HG02623 (cell line): ENCODE data around the gene ACBD4.
A peak's percentile ranks its signal among the peaks of the same experiment; 100 is the strongest.

Experiments used
- ATAC-seq: cut with Tn5 transposase; IDR thresholded peaks from one replicate; pipeline ENCODE4 v1.9.1; 2021; ENCODE audit warnings: moderate library complexity; ENCODE audit not compliant: unreplicated experiment

The ACBD4 gene, protein sequence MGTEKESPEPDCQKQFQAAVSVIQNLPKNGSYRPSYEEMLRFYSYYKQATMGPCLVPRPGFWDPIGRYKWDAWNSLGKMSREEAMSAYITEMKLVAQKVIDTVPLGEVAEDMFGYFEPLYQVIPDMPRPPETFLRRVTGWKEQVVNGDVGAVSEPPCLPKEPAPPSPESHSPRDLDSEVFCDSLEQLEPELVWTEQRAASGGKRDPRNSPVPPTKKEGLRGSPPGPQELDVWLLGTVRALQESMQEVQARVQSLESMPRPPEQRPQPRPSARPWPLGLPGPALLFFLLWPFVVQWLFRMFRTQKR

GRCh38 chr17:45135192-45135977 lies at the start of gene ACBD4:
TSS of gene ACBD4 (plus strand) at chr17:45135687. CDS start at chr17:45136145, 458 bp downstream.
- peak; percentile 75 for ATAC-seq

DNA sequence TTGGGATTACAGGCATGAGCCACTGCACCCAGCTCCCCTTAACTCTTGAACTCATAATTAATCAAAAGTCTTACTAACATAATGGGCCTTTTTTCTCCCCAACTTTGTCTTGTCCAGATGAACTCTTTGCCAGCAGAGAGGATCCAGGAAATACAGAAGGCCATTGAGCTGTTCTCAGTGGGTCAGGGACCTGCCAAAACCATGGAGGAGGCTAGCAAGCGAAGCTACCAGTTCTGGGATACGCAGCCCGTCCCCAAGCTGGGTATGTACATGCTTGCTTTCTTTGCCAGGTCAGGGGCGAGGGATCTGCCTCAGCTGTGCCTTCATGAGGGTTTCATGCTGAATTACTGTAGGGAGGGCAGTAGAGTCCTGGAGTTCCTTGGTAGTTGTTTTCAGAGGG lies 49.1 kb upstream of the ACBD4 start:
- ATAC-seq = no peak

- no peak for ATAC-seq
Observed at GRCh38 chr17:45086865-45087503, 48.5 kb upstream of the ACBD4 start.

GRCh38 chr17:45087504-45087975 lies 47.9 kb upstream of the ACBD4 start:
- no peak for ATAC-seq

DNA sequence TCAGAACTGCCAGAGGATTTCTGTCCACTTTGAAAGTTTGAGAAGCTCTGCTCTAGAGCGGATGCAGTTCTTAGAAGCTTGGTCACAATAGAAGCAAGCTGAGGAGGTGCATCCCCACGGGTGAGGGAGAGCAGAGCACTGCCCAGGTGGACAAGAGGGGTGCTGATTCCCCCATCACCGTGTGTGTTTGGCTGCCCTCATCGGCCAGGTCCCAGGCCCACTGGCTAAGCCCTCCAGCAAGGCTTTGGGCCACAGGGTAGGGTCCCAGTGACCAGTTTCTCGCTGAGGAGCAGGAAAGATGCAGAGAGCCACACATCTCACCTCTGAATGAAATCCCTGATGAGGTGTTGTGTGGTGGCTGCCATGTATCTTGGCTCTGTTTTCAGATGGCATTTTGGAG lies 47.5 kb upstream of the ACBD4 start:
- no peak for ATAC-seq

GRCh38 chr17:45088741-45089140 lies 46.7 kb upstream of the ACBD4 start:
- ATAC-seq = no peak

DNA sequence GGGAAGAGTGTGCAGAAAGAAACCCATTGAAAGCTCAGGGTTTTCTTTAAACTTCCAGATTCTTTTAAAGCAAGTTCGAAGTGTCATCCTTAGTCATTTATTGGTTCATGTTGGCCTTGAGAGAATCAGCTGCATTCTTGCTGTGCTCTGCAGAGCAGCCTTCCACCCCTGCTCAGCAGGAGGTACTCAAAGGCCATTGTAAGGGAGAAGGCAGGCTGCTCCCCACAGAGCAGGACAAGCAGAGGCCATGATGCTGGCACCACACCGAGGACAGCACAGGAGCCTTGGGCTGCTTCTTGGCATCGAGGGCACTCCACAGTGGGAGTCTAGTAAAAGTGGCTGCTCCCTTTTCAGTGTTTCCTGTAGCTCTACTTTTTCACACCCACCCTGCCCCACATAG lies 44.8 kb upstream of the ACBD4 start:
- ATAC-seq = no peak

GRCh38 chr17:45091778-45092425 lies 43.6 kb upstream of the ACBD4 start:
- no peak for ATAC-seq

DNA sequence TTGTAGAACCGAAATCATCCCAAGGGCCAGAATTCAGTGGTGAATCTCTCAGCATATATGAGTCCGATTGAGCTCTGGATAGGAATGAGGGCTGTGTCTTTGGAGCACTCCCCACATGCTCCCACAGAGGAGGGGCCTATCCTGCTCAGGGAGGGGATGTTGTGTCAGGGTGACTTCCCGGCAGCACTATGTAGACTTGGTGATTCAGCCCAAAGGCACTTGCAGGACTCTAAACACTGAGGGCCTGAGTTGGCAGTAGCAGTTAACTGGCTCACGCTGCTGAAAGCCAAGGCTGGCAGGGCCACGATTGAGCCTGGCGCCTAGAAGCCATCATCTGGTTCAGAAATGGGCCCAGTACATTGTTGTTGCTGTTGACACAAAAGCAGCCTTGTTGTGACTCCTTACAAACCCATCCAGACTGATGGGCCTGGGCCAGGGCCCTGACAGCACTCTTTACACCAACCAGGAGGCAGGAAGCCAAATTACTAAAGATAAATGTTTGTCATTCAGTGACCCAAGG lies 42.5 kb upstream of the ACBD4 start:
- ATAC-seq = no peak

GRCh38 chr17:45093444-45094110 lies 41.9 kb upstream of the ACBD4 start:
- no peak for ATAC-seq

- no peak for ATAC-seq
Observed at GRCh38 chr17:45096141-45096540, 39.3 kb upstream of the ACBD4 start.

DNA sequence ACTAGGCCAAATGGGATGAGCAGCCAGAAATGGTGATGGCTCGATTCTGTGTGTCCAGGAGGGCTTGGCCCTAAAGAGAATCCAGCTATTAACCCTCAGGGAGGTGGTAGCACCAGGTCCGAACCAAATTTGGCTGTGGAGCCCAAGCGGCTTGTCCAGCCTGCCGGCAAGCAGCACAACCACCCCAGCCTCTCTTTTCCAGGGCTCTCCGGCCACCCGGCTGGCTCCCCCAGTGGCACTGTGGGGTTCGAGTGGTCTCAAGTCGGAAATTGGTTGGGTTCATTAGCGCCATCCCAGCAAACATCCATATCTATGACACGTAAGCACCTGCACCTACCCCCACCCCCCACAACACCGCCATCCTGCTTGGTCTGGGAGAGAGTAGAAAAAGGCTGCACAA lies 38.6 kb upstream of the ACBD4 start:
- no peak for ATAC-seq

DNA sequence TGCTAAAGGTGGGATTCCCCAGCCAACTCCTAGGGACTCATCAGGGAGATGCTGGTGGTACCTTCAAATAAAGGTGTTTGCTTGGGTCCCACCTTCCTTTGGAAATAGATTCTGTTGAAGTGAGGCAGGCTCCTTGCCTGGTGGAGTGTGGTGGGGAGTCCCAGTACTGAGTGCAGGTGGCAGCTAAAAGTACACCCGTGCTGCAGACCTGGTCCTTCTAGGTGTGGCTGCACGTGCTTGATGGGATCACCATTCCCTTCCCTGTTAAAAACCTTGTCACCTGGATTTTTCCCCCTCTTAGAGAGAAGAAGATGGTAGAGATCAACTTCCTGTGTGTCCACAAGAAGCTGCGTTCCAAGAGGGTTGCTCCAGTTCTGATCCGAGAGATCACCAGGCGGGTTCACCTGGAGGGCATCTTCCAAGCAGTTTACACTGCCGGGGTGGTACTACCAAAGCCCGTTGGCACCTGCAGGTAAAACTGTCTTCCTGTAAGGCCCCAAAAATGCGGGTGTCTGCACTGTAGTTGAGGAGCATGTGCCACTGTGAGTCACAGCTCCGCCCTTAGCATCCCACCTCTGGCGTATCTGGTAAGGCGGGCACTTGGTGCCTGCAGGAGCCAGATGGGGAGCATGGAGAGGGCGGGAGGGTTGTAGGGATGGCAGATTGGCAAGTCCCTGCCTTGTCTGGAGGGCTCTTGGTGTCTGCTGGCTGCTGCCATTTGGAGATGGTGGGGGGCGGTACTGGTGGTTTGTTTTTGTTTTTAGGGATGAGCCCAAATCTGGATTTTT lies 37.2 kb upstream of the ACBD4 start:
- ATAC-seq = no peak

- no peak for ATAC-seq
Observed at GRCh38 chr17:45098869-45099616, 36.4 kb upstream of the ACBD4 start.

DNA sequence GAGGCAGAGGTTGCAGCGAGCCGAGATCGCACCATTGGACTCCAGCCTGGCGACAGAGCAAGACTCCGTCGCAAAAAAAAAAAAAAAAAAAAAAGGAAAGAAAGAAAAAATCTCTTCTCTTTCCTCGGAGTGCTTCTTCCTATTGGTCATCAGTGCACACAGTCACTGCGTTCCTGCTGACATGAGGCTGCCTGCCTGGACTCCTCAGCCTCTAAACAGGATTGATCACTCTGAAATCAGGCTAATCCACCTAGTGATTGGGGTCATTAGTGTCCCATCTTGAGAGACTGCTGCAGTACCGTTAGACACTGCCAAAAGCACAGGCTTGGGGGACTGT lies 34.0 kb upstream of the ACBD4 start:
- no peak for ATAC-seq

GRCh38 chr17:45101883-45102811 lies 33.3 kb upstream of the ACBD4 start:
- no peak for ATAC-seq

DNA sequence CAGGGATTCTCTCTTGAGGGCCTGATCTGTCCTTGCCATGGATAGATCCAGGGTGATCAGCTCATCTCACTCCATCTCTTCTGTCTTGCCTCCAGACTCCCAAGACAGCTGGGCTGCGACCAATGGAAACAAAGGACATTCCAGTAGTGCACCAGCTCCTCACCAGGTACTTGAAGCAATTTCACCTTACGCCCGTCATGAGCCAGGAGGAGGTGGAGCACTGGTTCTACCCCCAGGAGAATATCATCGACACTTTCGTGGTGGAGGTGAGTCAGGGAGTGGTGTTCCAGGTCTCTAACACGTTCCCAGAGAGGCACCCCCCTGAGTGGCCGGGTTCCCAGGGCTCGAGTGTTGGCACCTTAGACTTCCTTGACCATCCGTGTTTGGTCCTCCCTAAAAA lies 32.6 kb upstream of the ACBD4 start:
- ATAC-seq = no peak

- no peak for ATAC-seq
Observed at GRCh38 chr17:45103269-45103795, 32.2 kb upstream of the ACBD4 start.
